B cell (primary cell): ENCODE data around the gene COPZ1. TPM values are rescaled to one million over a fixed set of nuclear protein-coding genes. Genes with fewer than 3 reads are reported as not detected.

Source experiments
- ATAC-seq: fragments of 200-7000 bp; cut with Tn5 transposase; one replicate; pipeline ENCODE4 v1.10.0; 2021; ENCODE audit warnings: low read depth, mild to moderate bottlenecking, moderate number of reproducible peaks, moderate library complexity
- CTCF ChIA-PET: fragments of 350-600 bp; sonication (Branson Sonifier 250); formaldehyde crosslinking; loops from one replicate; lab custom pipeline; 2021; ENCODE audit warnings: antibody characterized with exemption, inconsistent platforms; lab: Charles Lee
- POLR2A ChIA-PET: fragments of 350-600 bp; sonication (Branson Sonifier 250); formaldehyde crosslinking; loops from one replicate; lab custom pipeline; 2021; ENCODE audit warnings: antibody characterized with exemption; lab: Charles Lee
- DNase-seq: peaks from one replicate; pipeline ENCODE4 v3.0.0; 2013
- H2AFZ ChIP-seq: 2 replicates; pipeline ENCODE4 v1.6.1; 2012; ENCODE audit warnings: mild to moderate bottlenecking, low read depth, low read length; ENCODE audit not compliant: insufficient read depth, poor library complexity, severe bottlenecking
- H3K27ac ChIP-seq, 2 donors: 1 replicate in 1 of 2; 2 replicates in 1 of 2; pipeline ENCODE4 v1.5.1; 2012 to 2013; ENCODE audit warnings: low read length in 2 of 2, mild to moderate bottlenecking in 2 of 2, moderate library complexity in 1 of 2
- H3K27me3 ChIP-seq, 4 experiments: fragments of 200-600 bp in 1 of 4; sonication (generic) in 1 of 4; replicated peaks in 1 of 4; 1 replicate in 2 of 4; 2 replicates in 2 of 4; pipeline versions ENCODE4 v1.6.1 to v1.7.0; 2013 to 2016; ENCODE audit warnings: low read length in 3 of 4, mild to moderate bottlenecking in 2 of 4, mixed read lengths in 1 of 4, moderate library complexity in 1 of 4; ENCODE audit not compliant: insufficient read depth in 4 of 4, control insufficient read depth in 3 of 4; ENCODE audit errors: control extremely low read depth in 1 of 4
- H3K36me3 ChIP-seq, 2 experiments: replicated peaks in 1 of 2; 1 replicate in 1 of 2; 2 replicates in 1 of 2; pipeline versions ENCODE4 v1.6.1 to v1.7.1; 2013; ENCODE audit warnings: low read length in 1 of 2; ENCODE audit not compliant: insufficient read depth in 2 of 2, control insufficient read depth in 1 of 2; ENCODE audit errors: control extremely low read depth in 1 of 2, extremely low read depth in 1 of 2
- H3K4me1 ChIP-seq, 2 donors: fragments of 200-600 bp in 1 of 2; sonication (generic) in 1 of 2; 1 replicate in 1 of 2; 2 replicates in 1 of 2; pipeline versions ENCODE4 v1.5.1 to v1.6.1; 2013 to 2017; ENCODE audit warnings: low read length in 2 of 2; ENCODE audit not compliant: control insufficient read depth in 2 of 2, insufficient read depth in 2 of 2
- H3K4me2 ChIP-seq: replicated peaks from 2 replicates; pipeline ENCODE3; 2012; ENCODE audit warnings: mild to moderate bottlenecking, low read depth, low read length; ENCODE audit not compliant: poor library complexity, severe bottlenecking
- H3K4me3 ChIP-seq, 5 experiments: fragments of 200-600 bp in 1 of 5; sonication (generic) in 1 of 5; 1 replicate in 3 of 5; 2 replicates in 2 of 5; pipeline versions ENCODE4 v1.5.1 to v1.7.0; 2011 to 2016; ENCODE audit warnings: low read length in 4 of 5, mild to moderate bottlenecking in 4 of 5, low read depth in 2 of 5, control low read depth in 1 of 5, moderate library complexity in 1 of 5; ENCODE audit not compliant: insufficient read depth in 1 of 5; ENCODE audit errors: control extremely low read depth in 1 of 5, extremely low read depth in 1 of 5
- H3K79me2 ChIP-seq: fragments of 200-600 bp; sonication (generic); one replicate; pipeline ENCODE4 v1.6.0; 2016; ENCODE audit warnings: low read length; ENCODE audit not compliant: control insufficient read depth, insufficient read depth
- H3K9ac ChIP-seq: fragments of 200-600 bp; sonication (generic); 2 replicates; pipeline ENCODE4 v1.6.1; 2017; ENCODE audit warnings: mild to moderate bottlenecking, low read length, moderate library complexity
- H3K9me3 ChIP-seq, 3 donors: one replicate each; pipeline versions ENCODE4 v1.6.1 to v1.7.1; 2013; ENCODE audit warnings: low read length in 2 of 3; ENCODE audit not compliant: control insufficient read depth in 2 of 3, insufficient read depth in 1 of 3; ENCODE audit errors: control extremely low read depth in 1 of 3
- H4K20me1 ChIP-seq: 2 replicates; pipeline ENCODE4 v1.6.0; 2012; ENCODE audit warnings: mild to moderate bottlenecking, low read length; ENCODE audit not compliant: insufficient read depth, control insufficient read depth, poor library complexity, severe bottlenecking
- H3K27ac Mint-ChIP-seq: one replicate; pipeline ENCODE4 v1.8.0; 2021; ENCODE audit warnings: mixed read lengths
- H3K27me3 Mint-ChIP-seq: one replicate; pipeline ENCODE4 v1.8.0; 2021; ENCODE audit warnings: mixed read lengths
- H3K4me1 Mint-ChIP-seq: one replicate; pipeline ENCODE4 v1.8.0; 2021; ENCODE audit warnings: mixed read lengths
- H3K4me3 Mint-ChIP-seq: one replicate; pipeline ENCODE4 v1.8.0; 2021; ENCODE audit warnings: mixed read lengths
- H3K9me3 Mint-ChIP-seq: one replicate; pipeline ENCODE4 v1.8.0; 2022; ENCODE audit warnings: mixed read lengths; ENCODE audit not compliant: insufficient read depth
- CTCF ChIP-seq: fragments of 200-600 bp; IDR thresholded peaks from one replicate; pipeline ENCODE4 v1.8.0; 2022; ENCODE audit warnings: antibody characterized with exemption, mild to moderate bottlenecking
- EZH2 ChIP-seq: IDR thresholded peaks from 2 replicates; pipeline ENCODE4 v1.6.1; 2012; ENCODE audit warnings: borderline replicate concordance, low read depth, mild to moderate bottlenecking, moderate library complexity, low read length; ENCODE audit not compliant: insufficient read depth, poor library complexity, severe bottlenecking
- WGBS: methylation state at CpG from one replicate; pipeline ENCODE4 v1.1.5; 2013; ENCODE audit warnings: missing lambda C conversion rate; ENCODE audit not compliant: insufficient coverage; 5-methylcytosine and 5-hydroxymethylcytosine counted together
- intact Hi-C: fragments of 100-400 bp; cut with micrococcal nuclease; formaldehyde crosslinking; loops from one replicate; pipeline ENCODE4 v1.10.0; 2022
- polyA plus RNA-seq: library from polyadenylated mRNA; depleted of rRNA; stranded (reverse); fragments of >200 nt; gene quantifications from 2 replicates; pipeline ENCODE4 v1.2.3, GENCODE V29; 2012
- total RNA-seq, 2 donors: library from RNA; stranded (reverse); fragments of 120-200 nt in 1 of 2; gene quantifications; 1 replicate in 1 of 2; 2 replicates in 1 of 2; pipeline versions ENCODE4 v1.2.3 to v1.2.4, GENCODE V29; 2013 to 2022

The COPZ1 gene
- total and polyA plus RNA-seq, 2 donors (not counting 1 experiment from before 2014, with no cell fraction given): 54.9 to 72.1 TPM

GRCh38 chr12:54392485-54393206 lies 67.7 kb downstream of the COPZ1 start:
- Mint-ChIP-seq H3K27me3 (no peaks in the 10 kb centered on the region), H3K27ac (no peak overlapping the region), H3K4me3 (peak overlapping the region; percentile 79), H3K9me3 (no peaks in the 10 kb centered on the region), H3K4me1 (peaks cover 50% of the 10 kb centered on the region)
- Histone ChIP-seq H2AFZ (no peak overlapping the region), H3K4me1 (peaks cover 47 to 57% of the 10 kb centered on the region in 2 donors), H3K27ac (no peak overlapping the region), H4K20me1 (no peaks in the 10 kb centered on the region), H3K9ac (no peak overlapping the region), H3K79me2 (peaks cover 6% of the 10 kb centered on the region), H3K4me2 (no peak overlapping the region), H3K36me3 (no peaks in the 10 kb centered on the region), H3K4me3 (no peak overlapping the region), H3K9me3 (no peaks in the 10 kb centered on the region), H3K27me3 (no peaks in the 10 kb centered on the region)
- 87% methylated on average over 8 of the region's 8 CpGs for WGBS
- DNase-seq (no peak), ATAC-seq (no peak)
- ChIA-PET POLR2A (no interaction called here), CTCF (interaction anchor here (0.6 to 4.5 kb wide), 15 partner anchors 10 to 141 kb away, joined by 3 to 49 read pairs (median 5); partner anchors contain the start of gene ITGA5)
- intact Hi-C loops: no loop called here
- TF ChIP-seq CTCF (no peak), EZH2 (no peak)

GRCh38 chr12:54393207-54393609 lies 68.3 kb downstream of the COPZ1 start:
- intact Hi-C loops: no loop called here

More at GRCh38 chr12:54393207-54393609, 68.3 kb downstream of the COPZ1 start:
- no peak overlapping the region for H2AFZ ChIP-seq
- ChIA-PET POLR2A (no interaction called here), CTCF (interaction anchor here (0.9 to 4.5 kb wide), 19 partner anchors 9 to 178 kb away, joined by 3 to 49 read pairs (median 5); partner anchors contain the start of gene ITGA5)
- H3K27ac ChIP-seq: no peak overlapping the region
- Mint-ChIP-seq H3K27ac (no peak overlapping the region), H3K27me3 (no peaks in the 10 kb centered on the region), H3K4me1 (peaks cover 44% of the 10 kb centered on the region), H3K9me3 (no peaks in the 10 kb centered on the region), H3K4me3 (no peak overlapping the region)
- ATAC-seq (no peak), DNase-seq (no peak)
- H3K4me1 ChIP-seq: peaks cover 41 to 51% of the 10 kb centered on the region in 2 donors
- no peaks in the 10 kb centered on the region for H3K9me3 ChIP-seq
- H4K20me1 ChIP-seq: no peaks in the 10 kb centered on the region
- H3K9ac ChIP-seq: no peak overlapping the region
- TF ChIP-seq EZH2 (no peak), CTCF (no peak)
- H3K79me2 ChIP-seq: peaks cover 6% of the 10 kb centered on the region
- peak overlapping the region; percentile 8 for H3K4me2 ChIP-seq
- no peak overlapping the region for H3K4me3 ChIP-seq
- H3K36me3 ChIP-seq: no peaks in the 10 kb centered on the region
- H3K27me3 ChIP-seq: no peaks in the 10 kb centered on the region
- WGBS: 72% methylated on average over 5 of the region's 6 CpGs
